Measurements from ENCODE around the gene STK10.

The STK10 gene

DNA sequence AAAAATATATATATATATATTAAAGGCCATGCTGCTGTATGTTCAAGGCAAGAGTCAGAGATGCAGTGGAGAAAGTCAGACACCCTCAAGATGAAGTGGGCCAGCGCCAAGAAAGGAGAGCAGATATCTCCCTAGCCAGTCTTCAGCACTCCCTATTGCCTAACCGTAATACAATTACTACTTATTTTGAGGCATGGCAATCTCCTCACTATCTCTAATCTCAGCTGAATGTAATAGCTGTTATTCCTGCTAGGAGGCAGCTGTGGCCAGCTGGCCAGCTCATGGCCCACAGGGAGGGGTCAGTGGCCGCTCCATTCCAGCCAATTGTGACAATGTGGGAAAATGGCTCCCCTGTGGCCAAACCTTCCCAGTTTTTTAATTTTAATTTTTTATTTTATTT is 94.1 kb downstream of the STK10 start:
- TF ChIP-seq, protein P1, sequence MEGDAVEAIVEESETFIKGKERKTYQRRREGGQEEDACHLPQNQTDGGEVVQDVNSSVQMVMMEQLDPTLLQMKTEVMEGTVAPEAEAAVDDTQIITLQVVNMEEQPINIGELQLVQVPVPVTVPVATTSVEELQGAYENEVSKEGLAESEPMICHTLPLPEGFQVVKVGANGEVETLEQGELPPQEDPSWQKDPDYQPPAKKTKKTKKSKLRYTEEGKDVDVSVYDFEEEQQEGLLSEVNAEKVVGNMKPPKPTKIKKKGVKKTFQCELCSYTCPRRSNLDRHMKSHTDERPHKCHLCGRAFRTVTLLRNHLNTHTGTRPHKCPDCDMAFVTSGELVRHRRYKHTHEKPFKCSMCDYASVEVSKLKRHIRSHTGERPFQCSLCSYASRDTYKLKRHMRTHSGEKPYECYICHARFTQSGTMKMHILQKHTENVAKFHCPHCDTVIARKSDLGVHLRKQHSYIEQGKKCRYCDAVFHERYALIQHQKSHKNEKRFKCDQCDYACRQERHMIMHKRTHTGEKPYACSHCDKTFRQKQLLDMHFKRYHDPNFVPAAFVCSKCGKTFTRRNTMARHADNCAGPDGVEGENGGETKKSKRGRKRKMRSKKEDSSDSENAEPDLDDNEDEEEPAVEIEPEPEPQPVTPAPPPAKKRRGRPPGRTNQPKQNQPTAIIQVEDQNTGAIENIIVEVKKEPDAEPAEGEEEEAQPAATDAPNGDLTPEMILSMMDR (IDR thresholded peaks at IDR 0.05; ENCODE audit: low read depth, low read length): no peak
- no peak overlapping the region for H3K4me3 ChIP-seq (ENCODE audit: low read depth, low read length)

DNA sequence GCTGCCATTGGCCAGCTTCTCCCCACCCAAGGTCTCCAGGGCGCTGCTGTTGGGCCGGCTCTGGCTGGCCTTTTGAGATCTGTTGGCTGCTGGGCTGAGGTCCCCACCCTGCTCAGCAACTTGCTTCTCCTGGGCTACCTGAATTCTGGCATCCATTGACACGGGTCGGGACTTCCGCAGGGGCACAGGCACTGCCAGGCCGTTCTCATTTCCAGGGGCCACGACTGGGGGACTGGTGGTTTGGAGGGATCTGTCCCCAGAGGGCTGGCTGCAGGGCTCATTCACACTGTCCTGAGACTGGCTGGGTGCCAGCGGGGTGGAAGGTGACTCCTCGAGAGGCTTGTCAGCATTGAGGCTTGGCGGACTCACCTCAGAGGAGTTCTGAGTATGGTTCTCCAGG is 94.5 kb downstream of the STK10 start:
- no peak overlapping the region for H3K4me3 ChIP-seq (ENCODE audit: low read depth, low read length)
- TF ChIP-seq, protein P1 (IDR thresholded peaks at IDR 0.05; ENCODE audit: low read depth, low read length): no peak

- H3K4me3 ChIP-seq (ENCODE audit: low read depth, low read length): no peak overlapping the region
- TF ChIP-seq, protein P1 (IDR thresholded peaks at IDR 0.05; ENCODE audit: low read depth, low read length): no peak
These were observed 95.9 kb downstream of the STK10 start for GRCh38 chr5:172091956-172092732.

DNA sequence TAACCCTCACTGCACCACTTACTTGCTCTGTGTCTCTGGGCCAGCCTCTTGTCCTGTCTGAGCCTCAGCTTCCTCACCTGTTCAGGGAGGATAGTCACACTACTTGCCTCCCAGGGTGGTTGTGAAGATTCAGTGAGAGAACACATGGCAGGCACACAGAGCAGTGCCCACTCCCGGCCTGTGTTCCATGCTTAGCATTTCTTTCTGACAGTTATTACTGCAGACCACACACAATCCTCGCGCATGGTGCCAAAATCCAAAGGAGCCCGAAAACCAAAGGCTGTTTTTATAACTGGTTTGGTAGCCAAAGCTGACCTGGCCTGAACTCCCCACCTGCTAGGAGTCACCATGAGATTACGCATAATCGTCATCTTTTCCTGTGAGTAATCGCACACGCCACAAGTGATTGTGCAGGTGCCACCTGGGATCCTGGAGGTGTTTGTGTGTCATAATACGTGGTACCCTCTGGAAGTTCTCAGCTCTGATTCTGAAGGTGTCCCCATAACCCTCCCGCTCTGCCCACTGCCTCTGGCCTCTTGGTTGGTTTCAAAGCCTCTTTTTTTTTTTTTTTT is 97.0 kb downstream of the STK10 start:
- H3K4me3 ChIP-seq (ENCODE audit: low read depth, low read length): no peak overlapping the region
- TF ChIP-seq, protein P1 (IDR thresholded peaks at IDR 0.05; ENCODE audit: low read depth, low read length): no peak

- TF ChIP-seq, protein P1 (IDR thresholded peaks at IDR 0.05; ENCODE audit: low read depth, low read length): no peak
- H3K4me3 ChIP-seq (ENCODE audit: low read depth, low read length): no peak overlapping the region
These were observed 98.5 kb downstream of the STK10 start for GRCh38 chr5:172089298-172090117.

DNA sequence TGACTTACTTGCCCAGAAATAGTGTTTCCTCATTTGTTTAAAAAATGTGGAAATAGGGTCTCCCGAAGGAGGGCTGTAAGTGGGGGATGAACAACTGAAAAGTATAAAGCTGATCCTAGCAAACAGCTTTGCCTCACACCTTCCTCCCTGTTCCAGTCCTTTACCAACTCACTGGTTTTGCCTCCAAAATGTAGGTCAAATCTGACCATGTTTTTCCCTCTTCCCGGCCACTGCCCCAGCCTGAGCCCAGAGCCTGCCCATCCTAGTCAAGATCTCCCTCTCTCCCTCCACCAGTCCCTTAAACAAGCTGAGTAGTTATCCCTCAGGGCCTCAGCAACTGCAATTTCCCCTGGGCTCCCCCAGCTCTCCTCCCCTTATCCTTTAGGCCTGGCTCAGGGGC is 99.2 kb downstream of the STK10 start:
- H3K4me3 ChIP-seq (ENCODE audit: low read depth, low read length): no peak overlapping the region
- TF ChIP-seq, protein P1 (IDR thresholded peaks at IDR 0.05; ENCODE audit: low read depth, low read length): no peak

Data from WI38 (cell line).